PC-3 (cell line): Measurements from ENCODE around the gene GPR107. TPM values are rescaled to one million over a fixed set of nuclear protein-coding genes. Genes with fewer than 3 reads are reported as not detected.

Experiments
- ATAC-seq: fragments of 200-7000 bp; cut with Tn5 transposase; 2 replicates; pipeline ENCODE4 v1.9.1; 2020; ENCODE audit warnings: mild to moderate bottlenecking, moderate library complexity
- BruUV-seq: library from RNA; stranded (reverse); fragments of 400-500 nt; replicated peaks from 2 replicates; lab custom pipeline; 2021; lab: Mats Ljungman, UMichigan
- CTCF ChIA-PET: fragments of 300-600 bp; sonication (Branson Sonifier 250); formaldehyde crosslinking; loops from one replicate; lab custom pipeline; 2022; ENCODE audit warnings: antibody characterized with exemption; lab: Charles Lee
- POLR2A ChIA-PET: fragments of 300-600 bp; sonication (Branson Sonifier 250); formaldehyde crosslinking; loops from one replicate; lab custom pipeline; 2022; ENCODE audit warnings: antibody characterized with exemption; ENCODE audit not compliant: unreplicated experiment; lab: Charles Lee
- DNase-seq: peaks from one replicate; pipeline ENCODE4 v3.0.0-alpha.2; 2015
- H2AFZ ChIP-seq: fragments of 300-600 bp; sonication (generic); 2 replicates; pipeline ENCODE4 v1.6.0; 2016; ENCODE audit warnings: antibody characterized with exemption, low read length
- H3F3A ChIP-seq: fragments of 300-600 bp; sonication (generic); one replicate; pipeline ENCODE4 v1.6.0; 2017; ENCODE audit warnings: antibody characterized with exemption, low read length, control low read depth, mild to moderate bottlenecking; ENCODE audit not compliant: unreplicated experiment
- H3K27ac ChIP-seq: fragments of 300-600 bp; sonication (generic); 2 replicates; pipeline ENCODE4 v1.5.1; 2016; ENCODE audit warnings: mild to moderate bottlenecking, low read length
- H3K27me3 ChIP-seq: fragments of 300-600 bp; sonication (generic); 2 replicates; pipeline ENCODE4 v1.6.1; 2016; ENCODE audit warnings: low read length, mixed read lengths
- H3K36me3 ChIP-seq: fragments of 300-600 bp; sonication (generic); 2 replicates; pipeline ENCODE4 v1.6.1; 2016; ENCODE audit warnings: low read depth, mixed run types, low read length, mixed read lengths
- H3K4me1 ChIP-seq: fragments of 300-600 bp; sonication (generic); 2 replicates; pipeline ENCODE4 v1.5.1; 2016; ENCODE audit warnings: low read length; ENCODE audit not compliant: insufficient read depth
- H3K4me2 ChIP-seq: fragments of 300-600 bp; sonication (generic); 2 replicates; pipeline ENCODE4 v1.6.0; 2016; ENCODE audit warnings: low read length
- H3K4me3 ChIP-seq: fragments of 300-600 bp; sonication (generic); 2 replicates; pipeline ENCODE4 v1.5.1; 2016; ENCODE audit warnings: mild to moderate bottlenecking, low read length, mixed read lengths
- H3K79me2 ChIP-seq: fragments of 300-600 bp; sonication (generic); 2 replicates; pipeline ENCODE4 v1.6.1; 2017; ENCODE audit warnings: low read length, mixed read lengths
- H3K9ac ChIP-seq: fragments of 300-600 bp; sonication (generic); 2 replicates; pipeline ENCODE4 v1.6.0; 2016; ENCODE audit warnings: mild to moderate bottlenecking, low read length
- H3K9me2 ChIP-seq: fragments of 300-600 bp; sonication (generic); replicated peaks from 2 replicates; pipeline ENCODE4 v1.6.1; 2016; ENCODE audit warnings: mixed run types, low read length, mixed read lengths
- H3K9me3 ChIP-seq: fragments of 300-600 bp; sonication (generic); 2 replicates; pipeline ENCODE4 v1.6.1; 2016; ENCODE audit warnings: low read length, mixed read lengths
- H4K20me1 ChIP-seq: fragments of 300-600 bp; sonication (generic); 2 replicates; pipeline ENCODE4 v1.6.1; 2016; ENCODE audit warnings: low read length, mixed read lengths
- EZH2 ChIP-seq: fragments of 300-600 bp; sonication (generic); IDR thresholded peaks from one replicate; pipeline ENCODE4 v1.6.1; 2017; ENCODE audit warnings: antibody characterized with exemption, mild to moderate bottlenecking, low read length; ENCODE audit not compliant: unreplicated experiment
- EZH2phosphoT487 ChIP-seq: fragments of 300-600 bp; sonication (generic); IDR thresholded peaks from 2 replicates; pipeline ENCODE4 v1.6.1; 2018; ENCODE audit warnings: mild to moderate bottlenecking, antibody characterized with exemption, low read length, borderline replicate concordance
- intact Hi-C: fragments of 100-400 bp; cut with micrococcal nuclease; formaldehyde crosslinking; loops from 2 replicates; pipeline ENCODE4 v1.9.0; 2023
- total RNA-seq: library from RNA; depleted of rRNA; stranded (reverse); fragments of >200 nt; gene quantifications from 2 replicates; pipeline ENCODE4 v1.2.3, GENCODE V29; 2014
- TF ChIP-seq, protein P1 (sequence below): fragments of 300-600 bp; sonication (generic); conservative IDR thresholded peaks from 2 replicates; pipeline ENCODE4 v1.5.1; 2017; ENCODE audit warnings: antibody characterized with exemption, low read depth, mild to moderate bottlenecking, low read length

The GPR107 gene
- total RNA-seq, 1 experiment from 2014 or later: 11.4 TPM

DNA sequence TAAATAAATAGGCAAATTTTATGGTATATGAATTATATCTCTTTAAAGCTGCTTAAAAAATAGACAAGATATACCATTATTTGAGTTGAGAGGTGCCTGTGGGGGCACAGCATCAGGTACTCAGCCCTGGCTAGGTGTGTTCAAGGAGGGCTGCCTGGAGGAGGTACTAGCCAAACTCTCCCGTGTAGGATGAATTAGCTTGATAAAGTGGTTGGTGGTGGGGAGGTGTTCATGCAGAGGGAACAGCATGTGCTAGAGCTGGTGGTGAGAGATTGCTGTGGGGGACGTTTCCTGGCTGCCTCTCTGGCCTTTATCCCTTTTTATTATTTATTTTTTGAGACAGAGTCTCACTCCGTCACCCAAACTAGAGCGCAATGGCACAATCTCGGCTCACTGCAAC is 95.3 kb downstream of the GPR107 start:
- intact Hi-C loops: no loop called here
- H4K20me1 ChIP-seq: no peaks in the 10 kb centered on the region
- ChIA-PET CTCF (no interaction called here), POLR2A (no interaction called here)
- H3K9me3 ChIP-seq: no peaks in the 10 kb centered on the region
- no TSS peak for BruUV-seq
- DNase-seq (no peak), ATAC-seq (no peak)
- no peaks in the 10 kb centered on the region for H3K9me2 ChIP-seq
- H2AFZ ChIP-seq: no peak overlapping the region
- H3K4me1 ChIP-seq: peaks cover 3% of the 10 kb centered on the region; the same call in 1 of the 2 replicates
- H3K27ac ChIP-seq: no peak overlapping the region
- H3K36me3 ChIP-seq: no peaks in the 10 kb centered on the region
- H3K27me3 ChIP-seq: no peaks in the 10 kb centered on the region
- no peak overlapping the region for H3K9ac ChIP-seq
- H3F3A ChIP-seq: no peaks in the 10 kb centered on the region
- TF ChIP-seq EZH2: no peak
- TF ChIP-seq, protein P1, sequence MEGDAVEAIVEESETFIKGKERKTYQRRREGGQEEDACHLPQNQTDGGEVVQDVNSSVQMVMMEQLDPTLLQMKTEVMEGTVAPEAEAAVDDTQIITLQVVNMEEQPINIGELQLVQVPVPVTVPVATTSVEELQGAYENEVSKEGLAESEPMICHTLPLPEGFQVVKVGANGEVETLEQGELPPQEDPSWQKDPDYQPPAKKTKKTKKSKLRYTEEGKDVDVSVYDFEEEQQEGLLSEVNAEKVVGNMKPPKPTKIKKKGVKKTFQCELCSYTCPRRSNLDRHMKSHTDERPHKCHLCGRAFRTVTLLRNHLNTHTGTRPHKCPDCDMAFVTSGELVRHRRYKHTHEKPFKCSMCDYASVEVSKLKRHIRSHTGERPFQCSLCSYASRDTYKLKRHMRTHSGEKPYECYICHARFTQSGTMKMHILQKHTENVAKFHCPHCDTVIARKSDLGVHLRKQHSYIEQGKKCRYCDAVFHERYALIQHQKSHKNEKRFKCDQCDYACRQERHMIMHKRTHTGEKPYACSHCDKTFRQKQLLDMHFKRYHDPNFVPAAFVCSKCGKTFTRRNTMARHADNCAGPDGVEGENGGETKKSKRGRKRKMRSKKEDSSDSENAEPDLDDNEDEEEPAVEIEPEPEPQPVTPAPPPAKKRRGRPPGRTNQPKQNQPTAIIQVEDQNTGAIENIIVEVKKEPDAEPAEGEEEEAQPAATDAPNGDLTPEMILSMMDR: no peak
- no peak for TF ChIP-seq EZH2phosphoT487
- no peaks in the 10 kb centered on the region for H3K79me2 ChIP-seq
- no peak overlapping the region for H3K4me3 ChIP-seq
- H3K4me2 ChIP-seq: no peak overlapping the region

DNA sequence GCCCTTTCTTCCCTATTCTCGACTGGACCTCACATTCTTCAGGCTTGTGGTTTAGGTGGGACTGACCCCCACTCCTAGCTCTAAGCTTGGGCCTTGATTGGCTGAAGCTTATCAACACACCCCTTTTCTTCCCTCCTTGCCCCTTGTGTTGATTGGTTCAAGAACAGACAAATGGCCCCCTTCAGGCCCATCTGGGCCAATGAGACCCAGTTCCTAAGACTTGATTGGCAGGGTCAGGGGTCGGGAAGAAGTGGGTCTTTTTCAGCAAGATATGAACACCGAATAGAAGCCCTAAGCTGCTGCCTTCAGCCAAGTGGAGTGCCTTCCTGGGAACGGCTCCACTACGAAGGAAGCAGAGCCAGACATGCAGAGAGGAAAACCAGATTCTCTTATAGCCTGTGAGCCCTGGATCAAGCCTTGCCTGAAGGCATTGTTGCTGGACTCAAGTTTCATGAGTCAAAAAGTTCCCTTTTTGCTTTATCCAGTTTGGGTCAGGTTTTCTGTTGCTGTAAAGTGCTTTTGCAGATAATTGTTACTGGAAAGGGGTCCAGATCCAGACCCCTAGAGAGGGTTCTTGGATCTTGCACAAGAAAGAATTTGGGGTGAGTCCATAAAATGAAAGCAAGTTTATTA is 96.1 kb downstream of the GPR107 start:
- Histone ChIP-seq H3K4me1 (peaks cover 3% of the 10 kb centered on the region; the same call in 1 of the 2 replicates), H4K20me1 (no peaks in the 10 kb centered on the region), H3K9me3 (no peaks in the 10 kb centered on the region), H3F3A (no peaks in the 10 kb centered on the region), H3K27me3 (no peaks in the 10 kb centered on the region), H3K4me2 (no peak overlapping the region), H3K36me3 (no peaks in the 10 kb centered on the region), H3K4me3 (no peak overlapping the region), H3K27ac (no peak overlapping the region), H3K79me2 (no peaks in the 10 kb centered on the region), H2AFZ (no peak overlapping the region), H3K9me2 (no peaks in the 10 kb centered on the region), H3K9ac (no peak overlapping the region)
- ATAC-seq: no peak
- no TSS peak for BruUV-seq
- intact Hi-C loops: no loop called here
- TF ChIP-seq EZH2phosphoT487: no peak
- TF ChIP-seq, protein P1: no peak
- no peak for TF ChIP-seq EZH2
- ChIA-PET POLR2A (no interaction called here), CTCF (no interaction called here)
- DNase-seq: no peak

DNA sequence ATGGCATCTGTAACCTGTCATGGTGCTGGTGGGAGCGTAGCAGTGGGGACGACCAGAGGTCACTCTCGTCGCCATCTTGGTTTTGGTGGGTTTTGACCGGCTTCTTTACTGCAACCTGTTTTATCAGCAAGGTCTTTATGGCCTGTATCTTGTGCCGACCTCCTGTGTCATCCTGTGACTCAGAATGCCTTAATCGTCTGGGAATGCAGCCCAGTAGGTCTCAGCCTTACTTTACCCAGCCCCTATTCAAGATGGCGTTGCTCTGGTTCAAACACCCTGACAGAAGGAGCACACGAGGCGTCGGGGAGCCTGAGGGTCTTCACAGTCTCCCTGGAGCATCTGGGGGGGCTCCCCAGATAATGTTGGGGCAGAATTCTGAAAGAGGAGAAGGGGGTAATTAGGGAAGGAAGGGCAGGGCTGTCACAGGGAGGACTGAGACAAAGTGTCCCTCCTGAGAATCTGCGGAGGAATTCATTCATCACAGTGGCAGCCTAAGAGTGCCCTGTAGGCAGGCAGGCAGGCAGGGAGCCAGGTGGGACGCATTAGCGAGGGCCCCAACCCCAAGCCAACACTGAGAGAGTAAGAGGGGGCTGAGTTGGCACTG is 97.2 kb downstream of the GPR107 start:
- BruUV-seq: no TSS peak
- Histone ChIP-seq H3K36me3 (no peaks in the 10 kb centered on the region), H3K9ac (no peak overlapping the region), H3F3A (no peaks in the 10 kb centered on the region), H3K4me3 (no peak overlapping the region), H3K27me3 (no peaks in the 10 kb centered on the region), H3K27ac (no peak overlapping the region), H4K20me1 (no peaks in the 10 kb centered on the region), H3K79me2 (no peaks in the 10 kb centered on the region), H2AFZ (peak overlapping the region; percentile 69), H3K4me1 (peaks cover 3% of the 10 kb centered on the region; the same call in 1 of the 2 replicates), H3K9me2 (no peaks in the 10 kb centered on the region), H3K4me2 (no peak overlapping the region), H3K9me3 (no peaks in the 10 kb centered on the region)
- intact Hi-C loops: no loop called here
- ATAC-seq (no peak), DNase-seq (peak; percentile 53)
- no peak for TF ChIP-seq EZH2
- no peak for TF ChIP-seq EZH2phosphoT487
- TF ChIP-seq, protein P1: no peak
- POLR2A ChIA-PET: no interaction called here
- CTCF ChIA-PET: no interaction called here
